GM12891 (cell line): ENCODE measurements around the gene SYNDIG1.

ENCODE experiments used
- DNase-seq: peaks from one replicate; pipeline ENCODE4 v3.0.0; 2011; ENCODE audit warnings: low spot score; ENCODE audit not compliant: insufficient read length
- FAIRE-seq: peaks from 2 replicates; lab custom pipeline; 2011; peaks lifted over from hg19 to GRCh38; lab: Jason Lieb, UNC
- PAX5 ChIP-seq: IDR thresholded peaks from 2 replicates; pipeline ENCODE4 v1.6.1; 2011; ENCODE audit warnings: low read length, moderate library complexity, mild to moderate bottlenecking; ENCODE audit not compliant: insufficient read depth, severe bottlenecking
- POLR2A ChIP-seq: IDR thresholded peaks from 2 replicates; pipeline ENCODE4 v1.6.1; 2011; ENCODE audit warnings: low read depth, low read length, control low read depth
- POLR2AphosphoS5 ChIP-seq: IDR thresholded peaks from 2 replicates; pipeline ENCODE4 v1.6.1; 2011; ENCODE audit warnings: low read depth, low read length, control low read depth
- POU2F2 ChIP-seq: IDR thresholded peaks from 2 replicates; pipeline ENCODE4 v1.6.1; 2011; ENCODE audit warnings: low read depth, mild to moderate bottlenecking, control low read depth, low read length, moderate library complexity
- SPI1 ChIP-seq: IDR thresholded peaks from 2 replicates; pipeline ENCODE4 v1.6.1; 2011; ENCODE audit warnings: low read depth, low read length, control low read depth
- TAF1 ChIP-seq: IDR thresholded peaks from 2 replicates; pipeline ENCODE4 v1.6.1; 2011; ENCODE audit warnings: low read depth, low read length, control low read depth

Gene SYNDIG1

DNA sequence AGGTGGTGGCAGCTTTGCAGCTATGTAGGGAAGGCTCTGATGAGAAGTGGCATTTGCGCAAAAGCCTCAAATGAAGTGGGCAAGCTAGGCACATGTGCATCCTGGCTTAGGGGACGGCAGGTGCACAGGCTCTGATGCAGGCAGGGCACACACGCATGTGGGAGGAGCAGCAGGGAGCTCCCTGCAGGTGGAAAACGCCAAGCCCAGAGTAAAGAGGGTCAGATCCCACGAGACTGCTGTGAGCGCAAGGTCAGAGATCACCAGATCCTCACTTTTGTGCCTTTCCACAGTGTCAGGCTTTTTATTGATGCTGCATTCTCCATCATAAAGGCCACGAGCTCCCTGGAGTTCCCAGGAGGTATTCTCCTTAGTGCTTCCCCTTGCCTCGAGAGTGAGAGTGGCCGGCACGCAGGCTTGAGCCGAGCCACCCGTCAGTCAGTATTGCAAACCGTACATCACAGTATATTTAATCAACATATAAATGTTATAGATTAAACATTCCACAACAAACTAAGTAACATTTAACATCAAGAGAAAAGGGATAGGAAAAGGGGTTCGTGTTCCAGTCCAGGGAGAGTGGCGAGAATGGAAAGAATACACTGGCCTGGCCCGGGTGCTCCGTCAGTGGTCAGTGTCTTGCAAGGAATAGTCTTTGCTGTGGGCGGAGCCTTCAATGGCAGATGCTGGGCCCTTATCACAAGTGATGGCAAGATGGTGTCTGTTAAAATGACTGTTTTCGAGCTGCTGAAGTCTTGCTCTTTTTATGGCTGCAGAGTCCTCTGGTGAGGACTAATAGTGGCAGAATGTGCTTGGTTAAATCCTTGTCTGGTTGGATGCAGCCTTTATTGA lies 109.4 kb downstream of the SYNDIG1 start:
- FAIRE-seq (no peak), DNase-seq (no peak)
- TF ChIP-seq PAX5 = no peak

- FAIRE-seq = no peak
- TF ChIP-seq TAF1 (no peak), PAX5 (no peak), SPI1 (no peak), POLR2A (no peak), POU2F2 (no peak), POLR2AphosphoS5 (no peak)
- no peak for DNase-seq
Measured at GRCh38 chr20:24579475-24579874, 110.0 kb downstream of the SYNDIG1 start.

GRCh38 chr20:24580006-24580405 lies 110.6 kb downstream of the SYNDIG1 start:
- FAIRE-seq (no peak), DNase-seq (no peak)
- TF ChIP-seq POLR2AphosphoS5 (no peak), POU2F2 (no peak), TAF1 (no peak), SPI1 (no peak), PAX5 (no peak), POLR2A (no peak)

- no peak for DNase-seq
Measured at GRCh38 chr20:24580855-24581254, 111.4 kb downstream of the SYNDIG1 start.

GRCh38 chr20:24581443-24582170 lies 112.2 kb downstream of the SYNDIG1 start:
- DNase-seq = no peak
- FAIRE-seq = no peak
- TF ChIP-seq POLR2AphosphoS5 (no peak), POU2F2 (no peak), SPI1 (no peak), PAX5 (no peak), TAF1 (no peak), POLR2A (no peak)

More at GRCh38 chr20:24580855-24581254, 111.4 kb downstream of the SYNDIG1 start:
- TF ChIP-seq PAX5 (no peak), POLR2A (no peak), POU2F2 (no peak), SPI1 (no peak), TAF1 (no peak), POLR2AphosphoS5 (no peak)
- no peak for FAIRE-seq

DNA sequence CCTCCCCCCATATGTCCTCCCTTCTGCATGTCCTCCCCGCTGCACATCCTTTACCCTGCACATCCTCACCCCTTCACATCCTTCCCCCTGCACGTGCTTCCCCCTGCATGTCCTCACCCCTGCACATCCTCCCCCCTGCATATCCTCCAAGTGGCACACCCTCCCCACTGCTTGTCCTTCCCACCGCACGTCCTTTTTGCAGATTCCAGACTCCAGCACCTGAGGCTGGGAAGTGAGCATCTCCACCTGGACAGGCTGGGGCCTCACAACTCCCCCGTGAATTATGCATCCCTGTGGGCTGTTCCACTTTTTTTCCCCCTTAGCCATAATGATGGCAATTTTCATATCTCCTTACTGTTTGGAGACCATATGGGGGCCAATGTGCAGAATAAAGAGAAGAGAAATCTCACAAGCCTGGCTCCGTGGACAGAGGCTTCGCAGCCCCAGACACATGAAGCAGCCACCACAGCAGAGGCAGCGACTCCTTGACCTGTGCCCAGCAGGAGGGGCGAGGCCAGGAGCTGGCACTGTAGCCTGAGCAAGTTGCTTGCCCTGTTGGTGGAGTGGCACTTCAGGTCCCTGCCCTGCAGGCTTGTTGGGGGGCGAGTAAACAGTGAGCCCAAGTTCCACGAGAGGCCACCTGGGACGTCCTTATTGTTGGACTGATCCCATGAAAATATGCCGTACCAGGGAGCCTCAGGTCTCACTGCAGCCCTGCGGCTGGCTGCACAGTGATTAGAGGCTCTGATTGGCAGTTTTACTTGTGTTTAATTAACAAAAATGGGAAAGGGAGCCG lies 113.1 kb downstream of the SYNDIG1 start:
- TF ChIP-seq PAX5 = no peak
- no peak for TF ChIP-seq TAF1
- TF ChIP-seq POLR2AphosphoS5 = no peak
- no peak for TF ChIP-seq SPI1
- TF ChIP-seq POU2F2 = no peak
- no peak for TF ChIP-seq POLR2A
- FAIRE-seq (no peak), DNase-seq (no peak)

DNA sequence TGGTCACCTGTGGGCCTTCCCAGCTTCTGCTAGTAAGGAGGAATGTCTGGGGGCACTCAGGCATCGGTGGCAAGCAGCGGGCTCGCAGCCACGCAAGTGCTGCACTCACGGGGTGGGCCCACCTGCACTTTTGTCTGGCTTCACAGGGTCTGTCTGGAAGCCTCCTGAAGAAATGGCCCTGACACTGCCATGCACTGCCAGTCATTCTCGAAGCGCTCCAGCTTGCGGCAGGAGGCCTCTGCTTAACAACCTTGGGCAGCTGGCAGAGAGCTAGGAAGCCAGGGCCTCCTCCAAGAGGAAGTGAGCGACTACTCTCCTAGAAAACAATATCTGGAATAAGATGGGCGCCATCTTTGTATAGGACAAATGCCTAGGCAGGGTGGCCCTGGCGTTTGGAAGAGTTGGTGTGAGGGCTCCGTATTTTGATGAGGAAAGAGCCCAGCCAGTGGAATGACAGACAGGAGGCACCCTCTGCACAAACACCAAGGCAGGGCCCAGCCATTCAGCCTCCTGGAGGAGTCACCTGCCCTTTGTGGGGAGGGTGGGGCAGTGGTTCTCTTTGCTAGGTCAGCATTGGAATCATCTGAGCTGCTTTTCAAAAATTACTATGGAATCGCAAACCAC lies 113.9 kb downstream of the SYNDIG1 start:
- FAIRE-seq = no peak
- no peak for TF ChIP-seq POU2F2
- no peak for TF ChIP-seq POLR2AphosphoS5
- no peak for TF ChIP-seq POLR2A
- TF ChIP-seq SPI1 = no peak
- no peak for TF ChIP-seq TAF1
- no peak for TF ChIP-seq PAX5
- no peak for DNase-seq

DNA sequence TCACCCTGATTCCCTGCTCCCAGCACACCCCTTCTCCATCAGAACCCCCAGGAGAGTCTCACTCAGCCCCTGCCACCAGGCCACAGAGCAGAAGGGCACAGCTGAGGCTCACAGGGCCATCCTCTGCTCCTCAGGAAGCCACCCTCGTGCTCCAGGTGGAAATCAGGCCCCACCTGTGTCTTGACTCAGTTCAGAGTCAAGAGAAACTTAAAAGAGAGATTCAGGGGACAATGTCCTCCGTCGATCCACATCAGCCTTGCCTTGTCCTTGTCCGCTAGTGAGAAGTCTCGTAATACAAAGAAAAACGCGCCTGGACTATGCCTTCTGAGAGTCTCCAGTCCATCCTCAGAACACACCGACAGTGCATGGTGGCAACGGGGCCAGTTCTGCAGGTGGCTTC lies 114.6 kb downstream of the SYNDIG1 start:
- no peak for FAIRE-seq
- TF ChIP-seq PAX5 (no peak), POLR2AphosphoS5 (no peak), SPI1 (no peak), POU2F2 (no peak), POLR2A (no peak), TAF1 (no peak)
- no peak for DNase-seq
